Spleen (tissue), 7 donors: ENCODE data around the gene IGSF5.

Experiments
- POLR2A ChIP-seq, 3 donors: fragments of 450-650 bp; IDR thresholded peaks; one replicate each; pipeline ENCODE4 v1.5.1; 2017; ENCODE audit warnings: antibody characterized with exemption in 3 of 3, mild to moderate bottlenecking in 1 of 3
- TF ChIP-seq, protein P1 (sequence below), 11 experiments: fragments of 200-600 bp in 7 of 11; fragments of 450-650 bp in 4 of 11; sonication (generic) in 4 of 11; IDR thresholded peaks in 8 of 11; conservative IDR thresholded peaks in 3 of 11; 1 replicate in 7 of 11; 2 replicates in 4 of 11; pipeline versions ENCODE4 v1.4.0 to v1.8.0; 2016 to 2021; ENCODE audit warnings: antibody characterized with exemption in 11 of 11, inconsistent platforms in 4 of 11, mild to moderate bottlenecking in 1 of 11
- donor health status: DM: no; HTN: no; CAD: no; lungs with moderate emphysema.
- donor health status: DM: no; HTN: no; CAD: no.
- donor health status: DM: no; HTN: no; CAD: no.

DNA sequence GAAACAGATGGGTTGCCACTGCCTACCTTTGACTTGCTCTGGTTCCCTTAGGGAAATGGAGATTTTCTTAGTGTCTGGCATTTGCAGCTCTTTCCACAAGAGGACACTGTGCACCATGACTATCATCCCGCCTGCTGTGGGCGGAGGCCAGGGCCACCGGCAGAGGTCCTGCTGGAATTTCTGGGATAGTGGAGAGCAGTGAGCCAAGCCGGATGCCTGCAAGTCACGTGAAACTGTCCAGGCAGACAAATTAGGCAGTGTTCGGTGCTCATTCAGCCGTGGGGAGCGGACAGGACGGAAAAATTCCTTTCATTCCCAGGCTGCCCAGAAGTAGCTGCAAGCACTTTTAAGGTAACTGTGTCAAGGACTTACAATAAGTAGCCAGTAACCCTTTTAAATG lies 43.4 kb downstream of the IGSF5 start:
- TF ChIP-seq, protein P1, sequence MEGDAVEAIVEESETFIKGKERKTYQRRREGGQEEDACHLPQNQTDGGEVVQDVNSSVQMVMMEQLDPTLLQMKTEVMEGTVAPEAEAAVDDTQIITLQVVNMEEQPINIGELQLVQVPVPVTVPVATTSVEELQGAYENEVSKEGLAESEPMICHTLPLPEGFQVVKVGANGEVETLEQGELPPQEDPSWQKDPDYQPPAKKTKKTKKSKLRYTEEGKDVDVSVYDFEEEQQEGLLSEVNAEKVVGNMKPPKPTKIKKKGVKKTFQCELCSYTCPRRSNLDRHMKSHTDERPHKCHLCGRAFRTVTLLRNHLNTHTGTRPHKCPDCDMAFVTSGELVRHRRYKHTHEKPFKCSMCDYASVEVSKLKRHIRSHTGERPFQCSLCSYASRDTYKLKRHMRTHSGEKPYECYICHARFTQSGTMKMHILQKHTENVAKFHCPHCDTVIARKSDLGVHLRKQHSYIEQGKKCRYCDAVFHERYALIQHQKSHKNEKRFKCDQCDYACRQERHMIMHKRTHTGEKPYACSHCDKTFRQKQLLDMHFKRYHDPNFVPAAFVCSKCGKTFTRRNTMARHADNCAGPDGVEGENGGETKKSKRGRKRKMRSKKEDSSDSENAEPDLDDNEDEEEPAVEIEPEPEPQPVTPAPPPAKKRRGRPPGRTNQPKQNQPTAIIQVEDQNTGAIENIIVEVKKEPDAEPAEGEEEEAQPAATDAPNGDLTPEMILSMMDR (IDR thresholded peaks at IDR 0.05 in 8 of 11, conservative IDR thresholded peaks at IDR 0.05 in 3 of 11): peak in 10 of 11 experiments; percentile 12 to 85 (median 62)
- TF ChIP-seq POLR2A (IDR thresholded peaks at IDR 0.05): no peak
